Stomach smooth muscle (tissue), 2 donors: ENCODE results near the gene GRB2.

Source experiments
- H3K27ac ChIP-seq: one replicate; pipeline ENCODE4 v1.7.0; 2013; ENCODE audit warnings: mild to moderate bottlenecking, low read length, inconsistent platforms
- H3K27me3 ChIP-seq, 2 donors: one replicate each; pipeline ENCODE4 v1.7.0; 2013; ENCODE audit warnings: low read length in 2 of 2; ENCODE audit not compliant: insufficient read depth in 2 of 2, control insufficient read depth in 1 of 2
- H3K36me3 ChIP-seq, 2 donors: one replicate each; pipeline ENCODE4 v1.7.0; 2013; ENCODE audit warnings: low read length in 2 of 2; ENCODE audit not compliant: control insufficient read depth in 2 of 2, insufficient read depth in 2 of 2
- H3K4me1 ChIP-seq: one replicate; pipeline ENCODE4 v1.7.0; 2013; ENCODE audit warnings: low read length; ENCODE audit not compliant: control insufficient read depth, insufficient read depth
- H3K4me3 ChIP-seq, 2 donors: one replicate each; pipeline ENCODE4 v1.7.0; 2013; ENCODE audit warnings: low read length in 2 of 2
- H3K9ac ChIP-seq, 2 donors: one replicate each; pipeline ENCODE4 v1.7.0; 2013; ENCODE audit warnings: low read length in 2 of 2, mild to moderate bottlenecking in 1 of 2
- H3K9me3 ChIP-seq, 2 donors: one replicate each; pipeline ENCODE4 v1.7.0; 2013; ENCODE audit warnings: low read length in 2 of 2; ENCODE audit not compliant: control insufficient read depth in 2 of 2
- donor health status: healthy.
- donor health status: Pancreatic carcinoma.

The GRB2 gene

GRCh38 chr17:75397217-75397616 is 8.3 kb downstream of the GRB2 start:
- H3K4me3 ChIP-seq = no peak overlapping the region
- no peak overlapping the region for H3K27ac ChIP-seq
- H3K27me3 ChIP-seq = no peaks in the 10 kb centered on the region
- no peaks in the 10 kb centered on the region for H3K36me3 ChIP-seq
- H3K4me1 ChIP-seq = peaks cover 13% of the 10 kb centered on the region
- H3K9ac ChIP-seq = no peak overlapping the region
- no peaks in the 10 kb centered on the region for H3K9me3 ChIP-seq

GRCh38 chr17:75396796-75397195 is 8.7 kb downstream of the GRB2 start:
- Histone ChIP-seq H3K27ac (no peak overlapping the region), H3K36me3 (no peaks in the 10 kb centered on the region), H3K27me3 (no peaks in the 10 kb centered on the region), H3K9me3 (no peaks in the 10 kb centered on the region), H3K4me1 (peaks cover 13% of the 10 kb centered on the region), H3K4me3 (no peak overlapping the region), H3K9ac (no peak overlapping the region)

- no peaks in the 10 kb centered on the region for H3K27me3 ChIP-seq
- H3K4me3 ChIP-seq = no peak overlapping the region
- no peak overlapping the region for H3K9ac ChIP-seq
- no peaks in the 10 kb centered on the region for H3K36me3 ChIP-seq
- H3K27ac ChIP-seq = no peak overlapping the region
- H3K4me1 ChIP-seq = peaks cover 13% of the 10 kb centered on the region
- H3K9me3 ChIP-seq = no peaks in the 10 kb centered on the region
Measured at GRCh38 chr17:75396025-75396424, 9.5 kb downstream of the GRB2 start.

GRCh38 chr17:75394332-75394918 is 11.1 kb downstream of the GRB2 start:
- Histone ChIP-seq H3K4me1 (peaks cover 25% of the 10 kb centered on the region), H3K36me3 (peaks cover 0 to 4% of the 10 kb centered on the region in 2 donors), H3K27ac (peak overlapping the region; percentile 88)

GRCh38 chr17:75393523-75394331 is 11.8 kb downstream of the GRB2 start:
- Histone ChIP-seq H3K4me3 (peak overlapping the region; percentile 87 to 94), H3K9ac (peak overlapping the region; percentile 84 to 93), H3K4me1 (peaks cover 25% of the 10 kb centered on the region), H3K27ac (peak overlapping the region; percentile 88), H3K9me3 (no peaks in the 10 kb centered on the region), H3K36me3 (peaks cover 0 to 4% of the 10 kb centered on the region in 2 donors), H3K27me3 (no peaks in the 10 kb centered on the region)

More at GRCh38 chr17:75394332-75394918, 11.1 kb downstream of the GRB2 start:
- H3K9ac ChIP-seq = peak overlapping the region; percentile 84 to 93
- no peaks in the 10 kb centered on the region for H3K9me3 ChIP-seq
- H3K4me3 ChIP-seq = peak overlapping the region; percentile 87 to 94
- H3K27me3 ChIP-seq = no peaks in the 10 kb centered on the region

- Histone ChIP-seq H3K36me3 (peaks cover 0 to 4% of the 10 kb centered on the region in 2 donors), H3K4me3 (peak overlapping the region; percentile 28 to 94), H3K9me3 (no peaks in the 10 kb centered on the region), H3K9ac (peak overlapping the region; percentile 24 to 66), H3K27me3 (no peaks in the 10 kb centered on the region), H3K27ac (peak overlapping the region; percentile 88), H3K4me1 (peaks cover 23% of the 10 kb centered on the region)
Measured at GRCh38 chr17:75392559-75392958, 12.9 kb downstream of the GRB2 start.

GRCh38 chr17:75390982-75391381 is 14.5 kb downstream of the GRB2 start:
- H3K36me3 ChIP-seq = peaks cover 0 to 6% of the 10 kb centered on the region in 2 donors
- no peaks in the 10 kb centered on the region for H3K27me3 ChIP-seq
- H3K4me3 ChIP-seq = no peak overlapping the region
- H3K27ac ChIP-seq = no peak overlapping the region
- no peaks in the 10 kb centered on the region for H3K9me3 ChIP-seq
- H3K9ac ChIP-seq = no peak overlapping the region
- H3K4me1 ChIP-seq = peaks cover 23% of the 10 kb centered on the region

GRCh38 chr17:75388476-75389030 is 16.9 kb downstream of the GRB2 start:
- Histone ChIP-seq H3K9ac (no peak overlapping the region), H3K27ac (no peak overlapping the region), H3K27me3 (no peaks in the 10 kb centered on the region), H3K9me3 (no peaks in the 10 kb centered on the region), H3K4me3 (no peak overlapping the region), H3K36me3 (peaks cover 0 to 6% of the 10 kb centered on the region in 2 donors), H3K4me1 (peaks cover 12% of the 10 kb centered on the region)

- Histone ChIP-seq H3K4me1 (peaks cover 12% of the 10 kb centered on the region), H3K27ac (no peak overlapping the region)
Measured at GRCh38 chr17:75387771-75388170, 17.7 kb downstream of the GRB2 start.

GRCh38 chr17:75386430-75386829 is 19.0 kb downstream of the GRB2 start:
- Histone ChIP-seq H3K4me1 (peaks cover 12% of the 10 kb centered on the region), H3K27ac (no peak overlapping the region), H3K9ac (no peak overlapping the region), H3K4me3 (no peak overlapping the region), H3K27me3 (no peaks in the 10 kb centered on the region), H3K9me3 (no peaks in the 10 kb centered on the region), H3K36me3 (peaks cover 0 to 6% of the 10 kb centered on the region in 2 donors)

More at GRCh38 chr17:75387771-75388170, 17.7 kb downstream of the GRB2 start:
- Histone ChIP-seq H3K27me3 (no peaks in the 10 kb centered on the region), H3K9me3 (no peaks in the 10 kb centered on the region), H3K9ac (no peak overlapping the region), H3K36me3 (peaks cover 0 to 6% of the 10 kb centered on the region in 2 donors), H3K4me3 (no peak overlapping the region)
